PC-9 (cell line): ENCODE results near the gene TMEM273. TPM values are rescaled to one million over a fixed set of nuclear protein-coding genes. Genes with fewer than 3 reads are reported as not detected.

Source experiments
- BruUV-seq: library from RNA; stranded (reverse); fragments of 400-500 nt; replicated peaks from 2 replicates; lab custom pipeline; 2021; lab: Mats Ljungman, UMichigan
- CTCF ChIA-PET: fragments of 300-600 bp; sonication (Branson Sonifier 250); formaldehyde crosslinking; loops from one replicate; lab custom pipeline; 2022; ENCODE audit warnings: antibody characterized with exemption; lab: Charles Lee
- POLR2A ChIA-PET: fragments of 300-600 bp; sonication (Branson Sonifier 250); formaldehyde crosslinking; loops from one replicate; lab custom pipeline; 2022; ENCODE audit warnings: antibody characterized with exemption; ENCODE audit not compliant: unreplicated experiment; lab: Charles Lee
- DNase-seq, 2 experiments: peaks; one replicate each; pipeline versions ENCODE4 v3.0.0 to v3.0.0-alpha.2; 2015 to 2022; ENCODE audit warnings: mixed read lengths in 1 of 2
- H2AFZ ChIP-seq: fragments of 200-600 bp; sonication (generic); 2 replicates; pipeline ENCODE4 v1.8.1; 2017; ENCODE audit warnings: antibody characterized with exemption
- H3F3A ChIP-seq: fragments of 200-600 bp; sonication (generic); 2 replicates; pipeline ENCODE4 v1.8.1; 2017; ENCODE audit warnings: antibody characterized with exemption, mild to moderate bottlenecking, low read depth; ENCODE audit not compliant: insufficient read depth
- H3K27ac ChIP-seq: fragments of 200-600 bp; sonication (generic); 2 replicates; pipeline ENCODE4 v1.6.1; 2016; ENCODE audit warnings: mixed run types
- H3K27me3 ChIP-seq: fragments of 200-600 bp; sonication (generic); 2 replicates; pipeline ENCODE4 v1.6.1; 2016; ENCODE audit warnings: low read depth, mixed run types; ENCODE audit not compliant: insufficient read depth
- H3K36me3 ChIP-seq: fragments of 200-600 bp; sonication (generic); 2 replicates; pipeline ENCODE4 v1.6.1; 2016; ENCODE audit warnings: low read depth, mixed run types
- H3K4me1 ChIP-seq: fragments of 200-600 bp; sonication (generic); replicated peaks from 2 replicates; pipeline ENCODE4 v1.6.1; 2016; ENCODE audit warnings: mixed run types; ENCODE audit not compliant: insufficient read depth
- H3K4me2 ChIP-seq: fragments of 200-600 bp; sonication (generic); 2 replicates; pipeline ENCODE4 v1.6.1; 2017; ENCODE audit warnings: mixed run types
- H3K4me3 ChIP-seq: fragments of 200-600 bp; sonication (generic); 2 replicates; pipeline ENCODE4 v1.6.1; 2016; ENCODE audit warnings: mixed run types
- H3K79me2 ChIP-seq: fragments of 200-600 bp; sonication (generic); 2 replicates; pipeline ENCODE4 v1.6.1; 2017; ENCODE audit warnings: low read depth, mixed run types
- H3K9me2 ChIP-seq: fragments of 200-600 bp; sonication (generic); 2 replicates; pipeline ENCODE4 v1.8.1; 2017; ENCODE audit warnings: mild to moderate bottlenecking; ENCODE audit not compliant: insufficient read depth
- H3K9me3 ChIP-seq: fragments of 200-600 bp; sonication (generic); 2 replicates; pipeline ENCODE4 v1.8.1; 2016; ENCODE audit warnings: low read depth; ENCODE audit not compliant: insufficient read depth
- H4K20me1 ChIP-seq: fragments of 200-600 bp; sonication (generic); 2 replicates; pipeline ENCODE4 v1.8.1; 2017; ENCODE audit not compliant: insufficient read depth
- EZH2 ChIP-seq: fragments of 200-600 bp; sonication (generic); IDR thresholded peaks from 2 replicates; pipeline ENCODE4 v1.8.0; 2017; ENCODE audit warnings: antibody characterized with exemption, low read depth
- intact Hi-C: fragments of 100-400 bp; cut with micrococcal nuclease; formaldehyde crosslinking; loops from one replicate; pipeline ENCODE4 v1.10.0; 2022; ENCODE audit not compliant: unreplicated experiment
- total RNA-seq: library from RNA; stranded (reverse); gene quantifications from 2 replicates; pipeline ENCODE4 v1.2.3, GENCODE V29; 2021
- TF ChIP-seq, protein P1 (sequence below): fragments of 200-600 bp; sonication (generic); conservative IDR thresholded peaks from 2 replicates; pipeline ENCODE4 v1.6.1; 2017; ENCODE audit warnings: mixed run types, antibody characterized with exemption, mild to moderate bottlenecking, moderate library complexity

Gene TMEM273
- total RNA-seq, 1 experiment from 2014 or later, result 0.26 TPM

DNA sequence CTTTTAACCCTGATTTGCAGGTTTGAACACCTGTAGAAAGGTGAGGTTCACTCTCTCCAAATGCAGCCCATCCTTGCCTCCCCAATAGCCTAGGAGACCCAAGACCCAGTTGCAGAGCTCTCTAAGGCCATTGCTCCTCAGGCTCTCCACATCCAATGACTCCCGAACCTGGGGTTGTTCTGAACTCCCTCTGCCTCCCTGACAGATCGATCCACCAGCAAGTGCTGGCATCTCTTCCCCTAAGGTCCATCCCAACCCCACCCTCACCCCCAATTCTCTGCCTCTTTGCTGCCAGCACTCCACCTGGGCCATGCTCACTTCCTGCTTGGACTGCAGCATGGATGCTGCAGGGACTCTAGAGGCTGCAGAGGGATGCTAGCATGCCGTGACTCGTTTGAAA lies 35.1 kb downstream of the TMEM273 start:
- BruUV-seq, result no TSS peak
- TF ChIP-seq EZH2, result no peak
- TF ChIP-seq, protein P1, sequence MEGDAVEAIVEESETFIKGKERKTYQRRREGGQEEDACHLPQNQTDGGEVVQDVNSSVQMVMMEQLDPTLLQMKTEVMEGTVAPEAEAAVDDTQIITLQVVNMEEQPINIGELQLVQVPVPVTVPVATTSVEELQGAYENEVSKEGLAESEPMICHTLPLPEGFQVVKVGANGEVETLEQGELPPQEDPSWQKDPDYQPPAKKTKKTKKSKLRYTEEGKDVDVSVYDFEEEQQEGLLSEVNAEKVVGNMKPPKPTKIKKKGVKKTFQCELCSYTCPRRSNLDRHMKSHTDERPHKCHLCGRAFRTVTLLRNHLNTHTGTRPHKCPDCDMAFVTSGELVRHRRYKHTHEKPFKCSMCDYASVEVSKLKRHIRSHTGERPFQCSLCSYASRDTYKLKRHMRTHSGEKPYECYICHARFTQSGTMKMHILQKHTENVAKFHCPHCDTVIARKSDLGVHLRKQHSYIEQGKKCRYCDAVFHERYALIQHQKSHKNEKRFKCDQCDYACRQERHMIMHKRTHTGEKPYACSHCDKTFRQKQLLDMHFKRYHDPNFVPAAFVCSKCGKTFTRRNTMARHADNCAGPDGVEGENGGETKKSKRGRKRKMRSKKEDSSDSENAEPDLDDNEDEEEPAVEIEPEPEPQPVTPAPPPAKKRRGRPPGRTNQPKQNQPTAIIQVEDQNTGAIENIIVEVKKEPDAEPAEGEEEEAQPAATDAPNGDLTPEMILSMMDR, result no peak
- Histone ChIP-seq H3K79me2 (no peaks in the 10 kb centered on the region), H3K9me2 (no peaks in the 10 kb centered on the region), H4K20me1 (no peaks in the 10 kb centered on the region), H2AFZ (no peak overlapping the region), H3F3A (no peaks in the 10 kb centered on the region; the same call in 1 of the 2 replicates), H3K27me3 (peaks cover 28% of the 10 kb centered on the region; the same call in 1 of the 2 replicates), H3K9me3 (no peaks in the 10 kb centered on the region), H3K4me2 (no peak overlapping the region), H3K27ac (no peak overlapping the region), H3K36me3 (no peaks in the 10 kb centered on the region), H3K4me1 (no peaks in the 10 kb centered on the region), H3K4me3 (no peak overlapping the region)
- DNase-seq, result no peak
- ChIA-PET POLR2A (no interaction called here), CTCF (no interaction called here)
- intact Hi-C loops, result no loop called here

DNA sequence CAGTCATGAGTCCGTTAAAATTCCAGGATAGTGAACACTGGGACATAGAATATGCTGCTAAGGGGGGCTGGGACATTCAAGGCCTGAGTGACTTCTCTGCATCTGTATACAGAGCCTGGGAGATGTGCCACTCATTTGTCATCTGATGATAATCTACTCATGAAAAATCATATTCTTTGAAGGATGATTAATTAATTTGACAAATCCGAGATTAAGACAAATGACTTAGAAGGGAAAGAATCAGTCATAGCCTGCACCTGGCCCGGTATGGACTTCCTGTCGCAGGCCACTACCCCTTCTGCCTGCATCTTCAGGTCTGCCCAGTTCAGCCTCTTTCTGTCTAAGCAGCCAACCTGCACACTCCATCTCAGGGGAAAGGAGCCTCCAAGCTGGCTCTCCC lies 35.5 kb downstream of the TMEM273 start:
- Histone ChIP-seq H3K9me2 (no peaks in the 10 kb centered on the region), H3K27ac (no peak overlapping the region), H4K20me1 (no peaks in the 10 kb centered on the region), H2AFZ (no peak overlapping the region), H3K36me3 (no peaks in the 10 kb centered on the region), H3K9me3 (no peaks in the 10 kb centered on the region), H3K79me2 (no peaks in the 10 kb centered on the region), H3K4me1 (no peaks in the 10 kb centered on the region), H3K4me2 (no peak overlapping the region), H3K27me3 (peaks cover 28% of the 10 kb centered on the region; the same call in 1 of the 2 replicates), H3F3A (no peaks in the 10 kb centered on the region; the same call in 1 of the 2 replicates), H3K4me3 (no peak overlapping the region)
- no TSS peak for BruUV-seq
- ChIA-PET POLR2A (no interaction called here), CTCF (no interaction called here)
- intact Hi-C loops, result no loop called here
- TF ChIP-seq, protein P1, result no peak
- DNase-seq, result no peak

DNA sequence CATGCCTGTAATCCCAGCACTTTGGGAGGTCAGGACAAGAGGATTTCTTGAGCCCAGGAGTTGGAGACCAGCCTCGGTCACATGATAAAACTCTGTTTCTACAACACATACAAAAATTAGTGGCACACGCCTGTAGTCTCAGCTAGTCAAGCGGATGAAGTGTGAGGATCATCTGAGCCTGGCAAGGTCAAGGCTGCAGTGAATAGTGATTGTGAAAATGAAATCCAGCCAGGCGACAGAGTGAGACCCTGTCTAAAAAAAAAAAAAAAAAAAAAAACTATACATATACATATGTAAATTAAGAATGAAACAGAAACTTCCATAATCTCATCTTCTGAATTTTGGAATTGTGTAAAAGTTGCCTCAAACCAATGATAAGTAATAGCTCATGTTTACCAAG lies 36.2 kb downstream of the TMEM273 start:
- no peaks in the 10 kb centered on the region for H3K36me3 ChIP-seq
- no peaks in the 10 kb centered on the region for H3K9me2 ChIP-seq
- H2AFZ ChIP-seq, result no peak overlapping the region
- H3K4me3 ChIP-seq, result no peak overlapping the region
- no peaks in the 10 kb centered on the region for H3K4me1 ChIP-seq
- TF ChIP-seq, protein P1, result no peak
- no peak for TF ChIP-seq EZH2
- peaks cover 28% of the 10 kb centered on the region; the same call in 1 of the 2 replicates for H3K27me3 ChIP-seq
- H3K9me3 ChIP-seq, result no peaks in the 10 kb centered on the region
- H3F3A ChIP-seq, result no peaks in the 10 kb centered on the region; the same call in 1 of the 2 replicates
- H3K79me2 ChIP-seq, result no peaks in the 10 kb centered on the region
- H4K20me1 ChIP-seq, result no peaks in the 10 kb centered on the region
- POLR2A ChIA-PET, result no interaction called here
- CTCF ChIA-PET, result no interaction called here
- no peak overlapping the region for H3K27ac ChIP-seq
- intact Hi-C loops, result no loop called here
- no peak for DNase-seq
- BruUV-seq, result no TSS peak
- H3K4me2 ChIP-seq, result no peak overlapping the region
